CD4-positive, alpha-beta T cell treated with Interleukin-1 beta for 1 hour (primary cell): ENCODE measurements around the gene HSPA14.
"Not testable (repeated sequence)": the region's sequence is repeated elsewhere in the genome, so short reads cannot be mapped to it uniquely, and the experiment has no call there.

ENCODE experiments used
- DNase-seq, 2 donors: peaks; one replicate each; pipeline ENCODE4 v3.0.0-alpha.2; 2020 to 2022

The HSPA14 gene

GRCh38 chr10:14837757-14838581 is at the start of gene HSPA14, which contains the start of the genes CDNF and MSANTD7:
Gene HSPA14, plus strand, starts transcription at chr10:14838306. Its CDS starts 97 bp downstream, at chr10:14838403.
Gene CDNF, minus strand, starts transcription at chr10:14838037. Its CDS starts 91 bp downstream, at chr10:14837946.
Gene MSANTD7, plus strand, starts transcription at chr10:14838306. Its CDS starts 3,979 bp downstream, at chr10:14842285.
- DNase-seq = peak; percentile 99

GRCh38 chr10:14798636-14799035 is 39.5 kb upstream of the HSPA14 start:
- no peak for DNase-seq

- no peak for DNase-seq
Observed at GRCh38 chr10:14800397-14800796, 37.7 kb upstream of the HSPA14 start.

GRCh38 chr10:14801723-14802122 is 36.4 kb upstream of the HSPA14 start:
- DNase-seq = no peak

- DNase-seq = no peak
Observed at GRCh38 chr10:14803827-14804226, 34.3 kb upstream of the HSPA14 start.

- no peak for DNase-seq
Observed at GRCh38 chr10:14806318-14806717, 31.8 kb upstream of the HSPA14 start.

- no peak for DNase-seq
Observed at GRCh38 chr10:14810969-14811953, 26.8 kb upstream of the HSPA14 start.

- no peak for DNase-seq
Observed at GRCh38 chr10:14812271-14812670, 25.8 kb upstream of the HSPA14 start.

- no peak for DNase-seq
Observed at GRCh38 chr10:14815681-14816080, 22.4 kb upstream of the HSPA14 start.

- DNase-seq = not testable (repeated sequence)
Observed at GRCh38 chr10:14816717-14817116, 21.4 kb upstream of the HSPA14 start.

GRCh38 chr10:14820010-14820774 is 17.9 kb upstream of the HSPA14 start:
- DNase-seq = no peak

GRCh38 chr10:14820775-14821154 is 17.3 kb upstream of the HSPA14 start:
- DNase-seq = peak in 1 of 2 donors; percentile 3

GRCh38 chr10:14821635-14822375 is 16.3 kb upstream of the HSPA14 start:
- DNase-seq = no peak

GRCh38 chr10:14822879-14823755 is 15.0 kb upstream of the HSPA14 start:
- peak; percentile 51 to 58 for DNase-seq

GRCh38 chr10:14823966-14824365 is 14.1 kb upstream of the HSPA14 start:
- no peak for DNase-seq

GRCh38 chr10:14826076-14826829 is 11.9 kb upstream of the HSPA14 start:
- DNase-seq = no peak

GRCh38 chr10:14833106-14833505 is 5.0 kb upstream of the HSPA14 start:
- no peak for DNase-seq

- no peak for DNase-seq
Observed at GRCh38 chr10:14836208-14836607, 1.9 kb upstream of the HSPA14 start.

- DNase-seq = peak in 1 of 2 donors; percentile 2
Observed at GRCh38 chr10:14837003-14837756, 926 bp upstream of the HSPA14 start.
